Common myeloid progenitor, CD34-positive (primary cell): ENCODE data around the gene SDF4.

Source experiments
- CTCF ChIA-PET: fragments of 350-600 bp; sonication (Branson Sonifier 250); formaldehyde crosslinking; loops from one replicate; lab custom pipeline; 2021; ENCODE audit warnings: antibody characterized with exemption; lab: Charles Lee
- POLR2A ChIA-PET: fragments of 350-600 bp; sonication (Branson Sonifier 250); formaldehyde crosslinking; loops from one replicate; lab custom pipeline; 2021; ENCODE audit warnings: antibody characterized with exemption; lab: Charles Lee
- DNase-seq, 3 donors: peaks; one replicate each; pipeline versions ENCODE4 v3.0.0 to v3.0.0-alpha.2; 2013
- H3K27ac ChIP-seq, 2 experiments: 1 replicate in 1 of 2; 2 replicates in 1 of 2; pipeline ENCODE4 v1.7.0; 2013; ENCODE audit warnings: inconsistent platforms in 2 of 2, low read length in 2 of 2, mild to moderate bottlenecking in 2 of 2, low read depth in 1 of 2, moderate library complexity in 1 of 2; ENCODE audit not compliant: severe bottlenecking in 2 of 2, insufficient read depth in 1 of 2, poor library complexity in 1 of 2
- H3K27me3 ChIP-seq, 5 experiments: replicated peaks in 2 of 5; 1 replicate in 3 of 5; 2 replicates in 2 of 5; pipeline versions ENCODE4 v1.6.1 to v1.7.0; 2013; ENCODE audit warnings: low read length in 4 of 5, mild to moderate bottlenecking in 2 of 5, moderate library complexity in 2 of 5, inconsistent platforms in 1 of 5; ENCODE audit not compliant: insufficient read depth in 5 of 5, control insufficient read depth in 4 of 5
- H3K36me3 ChIP-seq, 4 experiments: 1 replicate in 2 of 4; 2 replicates in 2 of 4; pipeline versions ENCODE4 v1.6.1 to v1.7.0; 2013; ENCODE audit warnings: low read length in 3 of 4, control low read depth in 1 of 4, mild to moderate bottlenecking in 1 of 4; ENCODE audit not compliant: control insufficient read depth in 4 of 4, insufficient read depth in 4 of 4
- H3K4me1 ChIP-seq, 4 experiments: 1 replicate in 3 of 4; 2 replicates in 1 of 4; pipeline versions ENCODE4 v1.6.1 to v1.7.1; 2013; ENCODE audit warnings: low read length in 3 of 4, mild to moderate bottlenecking in 3 of 4, control low read depth in 1 of 4, inconsistent platforms in 1 of 4, moderate library complexity in 1 of 4; ENCODE audit not compliant: control insufficient read depth in 4 of 4, insufficient read depth in 4 of 4; ENCODE audit errors: control extremely low read depth in 1 of 4
- H3K4me3 ChIP-seq, 7 experiments: 1 replicate in 4 of 7; 2 replicates in 3 of 7; pipeline versions ENCODE4 v1.5.1 to v1.7.0; 2013; ENCODE audit warnings: mild to moderate bottlenecking in 7 of 7, low read length in 6 of 7, moderate library complexity in 6 of 7, inconsistent platforms in 2 of 7, low read depth in 2 of 7, control low read depth in 1 of 7; ENCODE audit not compliant: insufficient read depth in 4 of 7, control insufficient read depth in 1 of 7; ENCODE audit errors: extremely low read depth in 1 of 7
- H3K9me3 ChIP-seq, 5 experiments: 1 replicate in 4 of 5; 2 replicates in 1 of 5; pipeline versions ENCODE4 v1.6.1 to v1.7.1; 2013; ENCODE audit warnings: low read length in 4 of 5, mild to moderate bottlenecking in 2 of 5, inconsistent platforms in 1 of 5, low read depth in 1 of 5, moderate library complexity in 1 of 5; ENCODE audit not compliant: control insufficient read depth in 4 of 5, insufficient read depth in 2 of 5; ENCODE audit errors: control extremely low read depth in 1 of 5
- WGBS: methylation state at CpG from one replicate; pipeline ENCODE4 v1.1.5; 2013; ENCODE audit not compliant: insufficient coverage; 5-methylcytosine and 5-hydroxymethylcytosine counted together

Gene SDF4

DNA sequence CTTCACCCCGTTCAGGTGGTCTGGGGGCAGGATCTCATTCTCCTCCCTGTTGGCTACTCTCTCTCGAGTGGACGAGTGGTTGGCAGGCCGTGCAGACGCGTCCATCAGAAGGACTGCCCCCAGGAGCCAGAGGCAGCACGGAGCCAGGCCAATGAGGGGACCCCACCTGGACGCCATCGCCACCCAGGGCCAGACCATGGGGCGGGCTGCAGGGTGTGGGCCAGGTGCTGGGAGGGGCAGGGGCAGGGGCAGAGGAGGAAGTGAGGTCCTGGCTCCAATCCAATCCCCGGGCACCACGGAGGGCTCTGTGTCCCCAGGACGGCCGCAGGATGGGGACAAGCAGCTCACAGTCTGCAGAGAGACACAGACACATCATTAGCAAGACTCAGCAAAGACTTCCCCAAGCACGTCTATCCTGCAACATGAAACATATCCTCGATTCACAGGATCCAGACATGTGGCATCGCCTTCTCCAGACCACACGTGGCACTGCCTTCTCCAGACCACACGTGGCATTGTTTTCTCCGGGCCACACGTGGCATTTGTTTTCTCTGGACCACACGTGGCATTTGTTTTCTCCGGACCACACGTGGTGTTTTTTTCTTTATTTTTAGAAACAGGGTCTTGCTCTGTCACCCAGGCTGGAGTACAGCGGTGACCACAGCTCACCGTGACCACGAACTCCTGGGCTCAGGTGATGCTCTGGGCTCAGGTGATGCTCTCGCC, 3.0 kb downstream of the SDF4 start:
- Histone ChIP-seq H3K4me1 (peaks cover 4 to 33% (median 30%) of the 10 kb centered on the region in 4 experiments), H3K36me3 (peaks cover 0 to 63% (median 38%) of the 10 kb centered on the region in 4 experiments), H3K27me3 (no peaks in the 10 kb centered on the region), H3K9me3 (no peaks in the 10 kb centered on the region), H3K4me3 (no peak overlapping the region), H3K27ac (no peak overlapping the region)
- POLR2A ChIA-PET = no interaction called here
- CTCF ChIA-PET = interaction anchor here (0.6 to 1.0 kb wide), 2 partner anchors 12 to 104 kb away, joined by 3 read pairs; no protein-coding TSS in a partner anchor
- 94% methylated on average over 27 of the region's 28 CpGs for WGBS
- no peak for DNase-seq

DNA sequence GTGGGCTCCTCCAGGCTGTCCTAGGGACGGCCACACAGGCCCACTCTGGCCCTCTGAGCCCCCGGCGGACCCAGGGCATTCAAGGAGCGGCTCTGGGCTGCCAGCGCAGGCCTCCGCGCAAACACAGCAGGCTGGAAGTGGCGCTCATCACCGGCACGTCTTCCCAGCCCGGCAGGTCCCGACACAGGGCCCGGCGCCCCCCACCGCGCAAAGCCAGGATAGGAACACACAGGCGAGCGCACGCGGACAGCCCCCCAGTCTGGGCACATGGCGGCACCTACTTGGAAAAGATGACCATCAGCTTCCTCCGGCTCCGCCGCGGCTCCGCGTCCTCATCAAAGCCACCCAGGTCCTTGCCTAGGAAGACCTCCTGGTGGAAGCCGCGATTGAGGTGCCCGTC, 3.6 kb downstream of the SDF4 start:
- Histone ChIP-seq H3K27ac (no peak overlapping the region), H3K9me3 (no peaks in the 10 kb centered on the region), H3K27me3 (no peaks in the 10 kb centered on the region), H3K4me3 (no peak overlapping the region), H3K4me1 (peaks cover 4 to 28% (median 26%) of the 10 kb centered on the region in 4 experiments), H3K36me3 (peaks cover 0 to 64% (median 40%) of the 10 kb centered on the region in 4 experiments)
- CTCF ChIA-PET = no interaction called here
- WGBS = 98% methylated on average over 29 of the region's 30 CpGs
- DNase-seq = no peak
- POLR2A ChIA-PET = no interaction called here

DNA sequence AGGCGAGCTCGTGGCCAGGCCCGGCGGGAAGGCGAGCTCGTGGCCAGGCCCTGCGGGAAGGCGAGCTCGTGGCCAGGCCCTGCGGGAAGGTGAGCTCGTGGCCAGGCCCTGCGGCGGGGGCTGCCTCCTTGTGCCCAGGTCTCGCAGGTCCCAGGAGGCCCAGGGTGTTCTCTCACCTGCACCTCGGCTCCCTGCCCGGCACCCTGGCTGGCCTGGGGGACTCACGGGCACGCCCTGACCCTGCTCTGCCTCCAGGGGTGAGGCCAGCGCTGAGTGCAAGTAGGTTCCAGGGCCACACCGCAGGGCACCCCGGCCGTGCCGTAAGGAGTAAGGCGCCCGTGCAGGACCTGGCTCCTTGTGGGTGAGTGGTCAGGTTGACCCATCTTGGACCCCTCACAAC, 4.4 kb downstream of the SDF4 start:
- Histone ChIP-seq H3K27ac (no peak overlapping the region), H3K9me3 (no peaks in the 10 kb centered on the region), H3K36me3 (peaks cover 5 to 72% (median 48%) of the 10 kb centered on the region in 4 experiments), H3K4me3 (no peak overlapping the region), H3K4me1 (peaks cover 4 to 20% (median 18%) of the 10 kb centered on the region in 4 experiments), H3K27me3 (no peaks in the 10 kb centered on the region)
- 97% methylated on average over 19 of the region's 25 CpGs for WGBS
- POLR2A ChIA-PET = interaction anchor here (1.5 kb wide), 1 partner anchor 10 kb away, joined by 5 read pairs; no protein-coding TSS in a partner anchor
- CTCF ChIA-PET = interaction anchor here (1.3 to 1.7 kb wide), 2 partner anchors 106 to 243 kb away, joined by 4 read pairs; no protein-coding TSS in a partner anchor
- no peak for DNase-seq

DNA sequence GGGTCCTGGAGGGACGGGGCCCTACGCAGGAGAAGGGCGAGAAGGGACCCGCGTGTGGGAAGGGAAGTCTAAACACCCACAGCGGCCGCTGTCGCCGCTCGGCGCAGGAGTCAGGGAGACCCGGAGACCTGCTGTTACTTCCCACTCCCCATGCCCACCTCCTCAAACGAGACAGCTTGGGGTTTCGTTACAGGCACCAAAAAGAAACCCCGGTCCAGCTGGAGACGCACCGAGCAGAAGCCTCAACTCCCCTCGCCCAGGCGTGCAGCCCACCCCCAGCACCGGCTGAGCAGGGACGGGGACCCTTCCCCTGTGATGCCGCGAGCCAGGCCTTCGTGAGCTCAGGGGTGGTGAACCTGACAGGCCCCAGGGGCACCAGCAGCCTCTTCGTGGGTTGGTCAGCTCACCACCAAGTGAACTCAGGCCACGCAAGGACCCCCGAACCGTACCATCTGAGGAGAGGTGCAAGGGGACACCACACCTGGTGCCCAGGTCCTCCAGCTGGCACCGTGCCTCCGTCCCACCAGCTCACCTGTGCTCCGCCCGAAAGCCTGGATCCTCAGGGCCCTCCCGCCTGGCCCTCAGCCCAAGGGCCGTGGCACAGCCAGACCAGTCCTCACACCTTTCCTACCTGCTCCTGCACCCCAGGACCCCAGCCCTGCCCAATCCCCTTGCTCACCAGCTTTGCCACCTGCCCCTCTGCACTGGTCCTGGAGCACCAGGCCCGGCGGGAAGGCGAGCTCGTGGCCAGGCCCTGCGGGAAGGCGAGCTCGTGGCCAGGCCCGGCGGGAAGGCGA, 5.0 kb downstream of the SDF4 start:
- CTCF ChIA-PET = interaction anchor here (1.1 to 3.1 kb wide), 4 partner anchors 104 to 242 kb away, joined by 3 to 9 read pairs (median 4); no protein-coding TSS in a partner anchor
- DNase-seq = no peak
- POLR2A ChIA-PET = interaction anchor here (1.5 kb wide), 1 partner anchor 10 kb away, joined by 5 read pairs; no protein-coding TSS in a partner anchor
- Histone ChIP-seq H3K27me3 (no peaks in the 10 kb centered on the region), H3K36me3 (peaks cover 5 to 77% (median 53%) of the 10 kb centered on the region in 4 experiments), H3K9me3 (no peaks in the 10 kb centered on the region), H3K27ac (no peak overlapping the region), H3K4me1 (peaks cover 4 to 19% (median 17%) of the 10 kb centered on the region in 4 experiments), H3K4me3 (no peak overlapping the region)
- 97% methylated on average over 44 of the region's 44 CpGs for WGBS

DNA sequence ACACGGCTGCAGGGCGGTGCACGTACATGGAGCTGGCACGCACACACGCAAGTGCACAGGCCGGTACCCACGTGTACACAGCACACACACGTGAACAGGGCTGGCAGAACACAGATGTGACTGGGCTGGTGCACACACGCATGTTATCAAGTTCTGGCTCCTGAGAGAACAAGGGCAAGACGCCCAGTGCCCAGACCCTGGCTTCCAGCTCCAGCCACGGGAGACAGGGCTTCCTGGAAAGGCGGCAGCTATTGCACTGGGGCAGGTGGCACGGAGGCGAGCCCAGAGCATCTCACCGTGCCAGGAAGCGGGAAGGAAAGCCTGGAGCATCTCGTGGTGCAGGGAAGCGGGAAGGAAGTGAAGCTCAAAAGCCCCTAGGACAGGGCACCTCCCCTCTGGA, 5.9 kb downstream of the SDF4 start:
- peaks cover 3 to 14% (median 13%) of the 10 kb centered on the region in 4 experiments for H3K4me1 ChIP-seq

DNA sequence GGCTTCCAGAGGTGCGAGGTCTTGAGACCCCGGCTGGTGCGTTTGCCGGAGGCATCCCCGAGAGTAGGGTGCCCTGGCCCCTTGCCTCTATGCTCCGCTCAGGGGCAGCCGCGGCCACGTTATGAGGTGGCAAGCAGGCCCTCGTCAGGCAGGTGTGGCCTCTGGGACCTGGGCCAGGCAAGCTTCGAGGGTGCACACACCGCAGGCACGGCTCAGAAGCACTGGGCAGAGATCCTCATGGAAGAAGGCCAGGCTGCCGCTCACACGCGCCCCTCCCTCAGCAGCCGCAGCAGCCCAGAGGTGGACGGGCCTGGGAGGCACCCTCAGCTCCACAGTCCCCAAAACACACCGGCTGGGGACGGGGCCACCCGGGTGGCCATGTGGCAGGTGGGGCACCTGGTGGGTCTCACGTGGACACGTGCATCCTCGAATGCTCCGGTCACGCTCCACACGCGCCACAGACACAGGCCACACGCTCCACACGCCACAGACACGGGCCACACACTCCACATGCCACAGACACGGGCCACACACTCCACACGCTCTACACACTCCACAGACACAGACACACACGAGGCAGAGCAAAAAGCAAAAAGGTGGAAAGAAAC, 6.5 kb downstream of the SDF4 start:
- no peaks in the 10 kb centered on the region for H3K9me3 ChIP-seq
- no peak overlapping the region for H3K27ac ChIP-seq
- ChIA-PET CTCF (interaction anchor here (1.1 to 3.1 kb wide), 3 partner anchors 10 to 162 kb away, joined by 3 to 9 read pairs (median 4); no protein-coding TSS in a partner anchor), POLR2A (no interaction called here)
- DNase-seq = no peak
- peaks cover 5 to 91% (median 57%) of the 10 kb centered on the region in 4 experiments for H3K36me3 ChIP-seq
- no peak overlapping the region for H3K4me3 ChIP-seq
- peaks cover 0 to 9% (median 7%) of the 10 kb centered on the region in 4 experiments for H3K4me1 ChIP-seq
- no peaks in the 10 kb centered on the region for H3K27me3 ChIP-seq
- WGBS = 95% methylated on average over 16 of the region's 34 CpGs

More for the DNA sequence above, 5.9 kb downstream of the SDF4 start:
- DNase-seq = no peak
- no peaks in the 10 kb centered on the region for H3K9me3 ChIP-seq
- H3K27ac ChIP-seq = no peak overlapping the region
- ChIA-PET CTCF (interaction anchor here (1.1 to 3.1 kb wide), 3 partner anchors 103 to 162 kb away, joined by 3 to 9 read pairs (median 4); no protein-coding TSS in a partner anchor), POLR2A (interaction anchor here (1.5 kb wide), 1 partner anchor 9 kb away, joined by 5 read pairs; no protein-coding TSS in a partner anchor)
- H3K4me3 ChIP-seq = no peak overlapping the region
- H3K36me3 ChIP-seq = peaks cover 5 to 85% (median 55%) of the 10 kb centered on the region in 4 experiments
- 94% methylated on average over 16 of the region's 18 CpGs for WGBS
- no peaks in the 10 kb centered on the region for H3K27me3 ChIP-seq
